SK-N-SH (cell line): ENCODE measurements around the gene CRYBA2. TPM values are rescaled to one million over a fixed set of nuclear protein-coding genes. Genes with fewer than 3 reads are reported as not detected.

Experiments used
- CTCF ChIA-PET: fragments of 300-600, 350-600 bp; formaldehyde crosslinking; extraction: SDS; loops from one replicate; lab custom pipeline; 2021; lab: Yijun Ruan, JAX
- POLR2A ChIA-PET: fragments of 350-600 bp; sonication (Branson Sonifier 250); formaldehyde crosslinking; extraction: SDS; loops from one replicate; lab custom pipeline; 2020; ENCODE audit warnings: antibody characterized with exemption, inconsistent platforms; lab: Yijun Ruan, JAX
- DNase-seq: peaks from one replicate; pipeline ENCODE4 v3.0.0; 2012
- H2AFZ ChIP-seq: fragments of 200-600 bp; sonication (generic); 2 replicates; pipeline ENCODE4 v1.8.1; 2016; ENCODE audit warnings: antibody characterized with exemption, mild to moderate bottlenecking, low read depth
- H3F3A ChIP-seq: fragments of 200-600 bp; sonication (generic); replicated peaks from 2 replicates; pipeline ENCODE3; 2016; ENCODE audit warnings: antibody characterized with exemption, mild to moderate bottlenecking; ENCODE audit not compliant: insufficient read depth
- H3K27ac ChIP-seq, 2 experiments: fragments of 200-500 bp in 1 of 2; fragments of 200-600 bp in 1 of 2; sonication (Bioruptor generic) in 1 of 2; sonication (generic), shearing (Covaris generic) in 1 of 2; 2 replicates each; pipeline versions ENCODE4 v1.5.1 to v1.6.1; 2014 to 2016; ENCODE audit warnings: low read depth in 2 of 2, inconsistent platforms in 1 of 2, low read length in 1 of 2, mild to moderate bottlenecking in 1 of 2, mixed read lengths in 1 of 2
- H3K27me3 ChIP-seq: fragments of 200-600 bp; sonication (generic), shearing (Covaris generic); 2 replicates; pipeline ENCODE4 v1.6.1; 2016; ENCODE audit warnings: mixed run types; ENCODE audit not compliant: insufficient read depth
- H3K36me3 ChIP-seq, 2 experiments: fragments of 200-500 bp in 1 of 2; fragments of 200-600 bp in 1 of 2; sonication (Bioruptor generic) in 1 of 2; sonication (generic) in 1 of 2; replicated peaks in 1 of 2; 2 replicates each; pipeline versions ENCODE3 to v1.5.1; 2014 to 2016; ENCODE audit warnings: low read length in 1 of 2, mild to moderate bottlenecking in 1 of 2; ENCODE audit not compliant: insufficient read depth in 2 of 2, control insufficient read depth in 1 of 2
- H3K4me1 ChIP-seq, 2 experiments: fragments of 200-500 bp in 1 of 2; fragments of 200-600 bp in 1 of 2; sonication (Bioruptor generic) in 1 of 2; sonication (generic), shearing (Covaris generic) in 1 of 2; 2 replicates each; pipeline versions ENCODE4 v1.5.1 to v1.6.1; 2014 to 2016; ENCODE audit warnings: low read depth in 1 of 2, low read length in 1 of 2, mixed run types in 1 of 2; ENCODE audit not compliant: insufficient read depth in 2 of 2, control insufficient read depth in 1 of 2
- H3K4me2 ChIP-seq: fragments of 200-600 bp; sonication (generic), shearing (Covaris generic); 2 replicates; pipeline ENCODE4 v1.6.1; 2017; ENCODE audit warnings: mixed run types
- H3K4me3 ChIP-seq, 2 experiments: fragments of 200-500 bp in 1 of 2; fragments of 200-600 bp in 1 of 2; sonication (Bioruptor generic) in 1 of 2; sonication (generic), shearing (Covaris generic) in 1 of 2; 2 replicates each; pipeline versions ENCODE4 v1.5.1 to v1.8.1; 2014 to 2016; ENCODE audit warnings: low read depth in 2 of 2, inconsistent platforms in 1 of 2, low read length in 1 of 2, mild to moderate bottlenecking in 1 of 2, mixed read lengths in 1 of 2, moderate library complexity in 1 of 2
- H3K79me2 ChIP-seq: fragments of 200-600 bp; sonication (generic); 2 replicates; pipeline ENCODE4 v1.8.1; 2017; ENCODE audit warnings: mild to moderate bottlenecking; ENCODE audit not compliant: insufficient read depth
- H3K9ac ChIP-seq: fragments of 200-600 bp; sonication (generic); 2 replicates; pipeline ENCODE4 v1.6.1; 2017; ENCODE audit warnings: mixed run types
- H3K9me2 ChIP-seq: fragments of 200-600 bp; sonication (generic); 2 replicates; pipeline ENCODE4 v1.6.1; 2017; ENCODE audit warnings: mixed run types
- H3K9me3 ChIP-seq: fragments of 200-600 bp; sonication (generic); 2 replicates; pipeline ENCODE4 v1.6.1; 2017; ENCODE audit warnings: mixed run types, mild to moderate bottlenecking, moderate library complexity
- H4K20me1 ChIP-seq: fragments of 200-600 bp; sonication (generic); 2 replicates; pipeline ENCODE4 v1.6.1; 2017; ENCODE audit warnings: mild to moderate bottlenecking, mixed run types; ENCODE audit not compliant: insufficient read depth
- CTCF ChIP-seq: fragments of 200-600 bp; sonication (generic); IDR thresholded peaks from 2 replicates; pipeline ENCODE4 v1.6.1; 2017; ENCODE audit warnings: antibody characterized with exemption, mild to moderate bottlenecking, moderate library complexity
- ELF1 ChIP-seq: IDR thresholded peaks from 2 replicates; pipeline ENCODE4 v1.4.0; 2012
- FOSL2 ChIP-seq: IDR thresholded peaks from 2 replicates; pipeline ENCODE4 v1.4.0; 2012; ENCODE audit warnings: low read depth, mild to moderate bottlenecking, moderate library complexity, borderline replicate concordance
- FOXM1 ChIP-seq: IDR thresholded peaks from 2 replicates; pipeline ENCODE4 v1.4.0; 2012; ENCODE audit warnings: low read depth, mild to moderate bottlenecking
- GATA2 ChIP-seq: sonication (generic); formaldehyde crosslinking; IDR thresholded peaks from 2 replicates; pipeline ENCODE4 v1.5.0; 2020; ENCODE audit warnings: mild to moderate bottlenecking, missing genetic modification reagents
- IRF3 ChIP-seq: fragments of 150-350 bp; IDR thresholded peaks from 2 replicates; pipeline ENCODE4 v1.6.1; 2016; ENCODE audit warnings: mild to moderate bottlenecking, low read depth, low read length
- JUND ChIP-seq: IDR thresholded peaks from 2 replicates; pipeline ENCODE4 v1.4.0; 2012
- RAD21 ChIP-seq: IDR thresholded peaks from 2 replicates; pipeline ENCODE4 v1.6.1; 2012; ENCODE audit warnings: mild to moderate bottlenecking, low read length
- REST ChIP-seq: IDR thresholded peaks from 2 replicates; pipeline ENCODE4 v1.6.1; 2012; ENCODE audit warnings: mild to moderate bottlenecking, low read depth, low read length, moderate library complexity
- RXRA ChIP-seq: IDR thresholded peaks from 2 replicates; pipeline ENCODE4 v1.4.0; 2012; ENCODE audit warnings: low read depth, mild to moderate bottlenecking, borderline replicate concordance
- SIN3A ChIP-seq: IDR thresholded peaks from 2 replicates; pipeline ENCODE4 v1.6.1; 2012; ENCODE audit warnings: low read depth, mild to moderate bottlenecking, low read length, moderate library complexity, borderline replicate concordance
- TCF12 ChIP-seq: IDR thresholded peaks from 2 replicates; pipeline ENCODE4 v1.4.0; 2012
- USF1 ChIP-seq: IDR thresholded peaks from 2 replicates; pipeline ENCODE4 v1.4.0; 2012; ENCODE audit warnings: low read depth, borderline replicate concordance
- USF2 ChIP-seq: fragments of 150-350 bp; IDR thresholded peaks from 2 replicates; pipeline ENCODE4 v1.6.1; 2017; ENCODE audit warnings: antibody characterized with exemption, low read length, low read depth, borderline replicate concordance
- WGBS: methylation state at CpG from one replicate; pipeline ENCODE4 v1.1.6; 2017; ENCODE audit warnings: low lambda C conversion rate; 5-methylcytosine and 5-hydroxymethylcytosine counted together
- polyA plus RNA-seq, 3 experiments: library from polyadenylated mRNA; depleted of rRNA; stranded (reverse); fragments of >200 nt; gene quantifications; 2 replicates each; pipeline ENCODE4 v1.2.3, GENCODE V29; 2012

The CRYBA2 gene
- polyA plus RNA-seq, 1 of the 3 experiments (the other 2 are of a cell fraction): not detected

- no peak for TF ChIP-seq USF2
- no peak for TF ChIP-seq ELF1
- TF ChIP-seq REST: no peak
- TF ChIP-seq JUND: no peak
- TF ChIP-seq TCF12: no peak
- TF ChIP-seq, all 33 proteins: peak for 6
These were observed 13.1 kb downstream of the CRYBA2 start (continued) for GRCh38 chr2:218979846-218980734.

- Histone ChIP-seq H3K4me3 (no peak overlapping the region), H2AFZ (no peak overlapping the region), H3K27ac (no peak overlapping the region), H4K20me1 (no peaks in the 10 kb centered on the region), H3K9me2 (no peaks in the 10 kb centered on the region), H3K4me2 (no peak overlapping the region), H3K4me1 (peaks cover 0 to 12% of the 10 kb centered on the region in 2 experiments; a peak in 1 of 4 replicates), H3K36me3 (no peaks in the 10 kb centered on the region), H3F3A (no peaks in the 10 kb centered on the region), H3K27me3 (peaks cover 14% of the 10 kb centered on the region; the same call in 1 of the 2 replicates), H3K9me3 (no peaks in the 10 kb centered on the region), H3K79me2 (no peaks in the 10 kb centered on the region), H3K9ac (no peak overlapping the region)
- TF ChIP-seq USF1 (no peak), RAD21 (no peak), SIN3A (no peak), FOSL2 (no peak), GATA2 (CRISPR knock-in tag) (no peak), REST (no peak), RXRA (no peak), IRF3 (no peak), FOXM1 (no peak), CTCF (no peak)
- ChIA-PET CTCF (interaction anchor here (1.0 to 12.4 kb wide), 14 partner anchors 8 to 265 kb away, joined by 3 to 208 read pairs (median 10); partner anchors contain the start of genes CDK5R2 and TTLL4), POLR2A (interaction anchor here (1.1 to 1.5 kb wide), 2 partner anchors 10 to 12 kb away, joined by 3 to 4 read pairs; partner anchors contain the start of gene FEV)
- no peak for DNase-seq
- WGBS: 42% methylated on average over 4 of the region's 4 CpGs
These were observed 18.0 kb downstream of the CRYBA2 start for GRCh38 chr2:218975060-218975777.
